Osteoblast (primary cell): ENCODE measurements around the gene PDCD6IP. TPM values are rescaled to one million over a fixed set of nuclear protein-coding genes. Genes with fewer than 3 reads are reported as not detected.

Experiments used
- DNase-seq: peaks from one replicate; pipeline ENCODE4 v3.0.0; 2011; ENCODE audit warnings: low spot score, mixed read lengths; ENCODE audit not compliant: insufficient read length; ENCODE audit errors: missing footprints
- H2AFZ ChIP-seq: 2 replicates; pipeline ENCODE4 v1.6.0; 2011; ENCODE audit warnings: mild to moderate bottlenecking, low read length
- H3K27ac ChIP-seq: 2 replicates; pipeline ENCODE4 v1.5.1; 2011; ENCODE audit warnings: mild to moderate bottlenecking, low read depth, low read length, moderate library complexity
- H3K27me3 ChIP-seq: 2 replicates; pipeline ENCODE4 v1.6.0; 2012; ENCODE audit warnings: mild to moderate bottlenecking, control low read depth, inconsistent platforms, low read length, moderate library complexity; ENCODE audit not compliant: insufficient read depth
- H3K36me3 ChIP-seq: 2 replicates; pipeline ENCODE4 v1.5.1; 2011; ENCODE audit warnings: mild to moderate bottlenecking, low read length, control low read depth, moderate library complexity; ENCODE audit not compliant: insufficient read depth
- H3K4me1 ChIP-seq: 2 replicates; pipeline ENCODE4 v1.5.1; 2011; ENCODE audit warnings: mild to moderate bottlenecking, low read length, control low read depth, moderate library complexity; ENCODE audit not compliant: insufficient read depth
- H3K4me2 ChIP-seq: 2 replicates; pipeline ENCODE4 v1.6.0; 2011; ENCODE audit warnings: mild to moderate bottlenecking, low read length; ENCODE audit not compliant: insufficient read depth
- H3K4me3 ChIP-seq: fragments of 200-600 bp; sonication (generic); 3 replicates; pipeline ENCODE4 v1.5.1; 2012; ENCODE audit warnings: mild to moderate bottlenecking, low read length, inconsistent platforms; ENCODE audit not compliant: insufficient read depth
- H3K79me2 ChIP-seq: 2 replicates; pipeline ENCODE4 v1.6.0; 2012; ENCODE audit warnings: mild to moderate bottlenecking, low read length, control low read depth, inconsistent platforms; ENCODE audit not compliant: insufficient read depth
- H3K9me3 ChIP-seq: 2 replicates; pipeline ENCODE4 v1.5.1; 2011; ENCODE audit warnings: low read depth, low read length, control low read depth
- H4K20me1 ChIP-seq: 2 replicates; pipeline ENCODE4 v1.6.0; 2012; ENCODE audit warnings: mild to moderate bottlenecking, low read length, control low read depth; ENCODE audit not compliant: insufficient read depth
- CTCF ChIP-seq: IDR thresholded peaks from 2 replicates; pipeline ENCODE4 v1.5.1; 2011; ENCODE audit warnings: mild to moderate bottlenecking, low read depth, low read length, moderate library complexity; ENCODE audit errors: extremely low read depth
- total RNA-seq: library from RNA; depleted of rRNA; stranded (reverse); fragments of >200 nt; gene quantifications from 2 replicates; pipeline ENCODE4 v1.2.3, GENCODE V29; 2012

The PDCD6IP gene
- total RNA-seq, 1 donor = 283 TPM

- no peaks in the 10 kb centered on the region for H4K20me1 ChIP-seq
- H3K79me2 ChIP-seq = no peaks in the 10 kb centered on the region
- no peak overlapping the region for H2AFZ ChIP-seq
- no peaks in the 10 kb centered on the region for H3K27me3 ChIP-seq
- no peak overlapping the region for H3K27ac ChIP-seq
- H3K4me2 ChIP-seq = no peak overlapping the region
- no peak for TF ChIP-seq CTCF
- H3K4me1 ChIP-seq = no peaks in the 10 kb centered on the region
- no peaks in the 10 kb centered on the region for H3K9me3 ChIP-seq
- DNase-seq = no peak
- H3K36me3 ChIP-seq = no peaks in the 10 kb centered on the region
- no peak overlapping the region for H3K4me3 ChIP-seq
Measured at GRCh38 chr3:33892655-33893054, 94.2 kb downstream of the PDCD6IP start.

- DNase-seq = no peak
- Histone ChIP-seq H3K4me3 (no peak overlapping the region), H3K79me2 (no peaks in the 10 kb centered on the region), H3K27me3 (peaks cover 3% of the 10 kb centered on the region), H4K20me1 (no peaks in the 10 kb centered on the region), H3K27ac (no peak overlapping the region), H2AFZ (no peak overlapping the region), H3K36me3 (no peaks in the 10 kb centered on the region), H3K4me2 (no peak overlapping the region), H3K4me1 (no peaks in the 10 kb centered on the region), H3K9me3 (no peaks in the 10 kb centered on the region)
- no peak for TF ChIP-seq CTCF
Measured at GRCh38 chr3:33895658-33896057, 97.2 kb downstream of the PDCD6IP start.

- no peak overlapping the region for H2AFZ ChIP-seq
- TF ChIP-seq CTCF = no peak
- DNase-seq = no peak
- H3K79me2 ChIP-seq = no peaks in the 10 kb centered on the region
- H3K4me2 ChIP-seq = no peak overlapping the region
- no peaks in the 10 kb centered on the region for H3K36me3 ChIP-seq
- no peaks in the 10 kb centered on the region for H3K4me1 ChIP-seq
- no peaks in the 10 kb centered on the region for H4K20me1 ChIP-seq
- no peaks in the 10 kb centered on the region for H3K9me3 ChIP-seq
- no peak overlapping the region for H3K4me3 ChIP-seq
- no peak overlapping the region for H3K27ac ChIP-seq
- peaks cover 3% of the 10 kb centered on the region for H3K27me3 ChIP-seq
Measured at GRCh38 chr3:33897306-33897705, 98.9 kb downstream of the PDCD6IP start.

- Histone ChIP-seq H3K27ac (no peak overlapping the region), H3K4me1 (no peaks in the 10 kb centered on the region), H3K79me2 (no peaks in the 10 kb centered on the region), H3K36me3 (no peaks in the 10 kb centered on the region), H2AFZ (no peak overlapping the region), H3K4me3 (no peak overlapping the region), H3K4me2 (no peak overlapping the region), H4K20me1 (no peaks in the 10 kb centered on the region), H3K27me3 (peaks cover 3% of the 10 kb centered on the region), H3K9me3 (no peaks in the 10 kb centered on the region)
- no peak for TF ChIP-seq CTCF
- DNase-seq = no peak
Measured at GRCh38 chr3:33898901-33899300, 100.5 kb downstream of the PDCD6IP start.
